Esophagus squamous epithelium (tissue), 5 donors: ENCODE results near the gene ERMN. TPM values are rescaled to one million over a fixed set of nuclear protein-coding genes. Genes with fewer than 3 reads are reported as not detected.

Experiments
- DNase-seq: peaks from one replicate; lab custom pipeline; 2025; lab: John Stamatoyannopoulos, UW
- H3K27ac ChIP-seq, 4 donors: fragments of 200-600 bp; sonication (generic); one replicate each; pipeline ENCODE4 v1.5.1; 2016 to 2019; ENCODE audit warnings: mild to moderate bottlenecking in 1 of 4
- H3K27me3 ChIP-seq, 4 donors: fragments of 200-600 bp; sonication (generic); 1 replicate in 3 of 4; 2 replicates in 1 of 4; pipeline versions ENCODE4 v1.5.1 to v1.6.0; 2017 to 2021; ENCODE audit warnings: antibody characterized with exemption in 1 of 4
- H3K36me3 ChIP-seq, 3 donors: fragments of 200-600 bp; sonication (generic); one replicate each; pipeline ENCODE4 v1.5.1; 2016 to 2019
- H3K4me1 ChIP-seq, 3 donors: fragments of 200-600 bp; sonication (generic); one replicate each; pipeline ENCODE4 v1.5.1; 2017 to 2019
- H3K4me3 ChIP-seq, 4 donors: fragments of 200-600 bp; sonication (generic); 1 replicate in 3 of 4; 2 replicates in 1 of 4; pipeline ENCODE4 v1.5.1; 2016 to 2019; ENCODE audit warnings: mild to moderate bottlenecking in 2 of 4, moderate library complexity in 1 of 4
- H3K9me3 ChIP-seq, 3 donors: fragments of 200-600 bp; sonication (generic); one replicate each; pipeline ENCODE4 v1.5.1; 2016 to 2019
- POLR2A ChIP-seq, 4 donors: fragments of 450-650 bp; IDR thresholded peaks; one replicate each; pipeline ENCODE4 v1.6.1; 2017; ENCODE audit warnings: antibody characterized with exemption in 4 of 4, mild to moderate bottlenecking in 4 of 4, moderate library complexity in 3 of 4
- WGBS, 2 donors: methylation state at CpG; one replicate each; pipeline ENCODE4 v1.1.5; 2018; 5-methylcytosine and 5-hydroxymethylcytosine counted together
- intact Hi-C: fragments of 100-400 bp; cut with DNase I; formaldehyde crosslinking; loops from one replicate; pipeline ENCODE4 v1.15.0; 2022
- total RNA-seq, 4 donors: library from RNA; depleted of rRNA; stranded (reverse); fragments of >200 nt; gene quantifications; one replicate each; pipeline ENCODE4 v1.1.0, GENCODE V29; 2016
- TF ChIP-seq, protein P1 (sequence below), 6 experiments: fragments of 450-650 bp in 4 of 6; fragments of 200-600 bp in 2 of 6; sonication (generic) in 2 of 6; IDR thresholded peaks; one replicate each; pipeline ENCODE4 v1.5.1; 2016 to 2019; ENCODE audit warnings: antibody characterized with exemption in 6 of 6, mild to moderate bottlenecking in 4 of 6, moderate library complexity in 4 of 6
- donor health status: DM: yes; HTN: yes; CAD: no.

The ERMN gene
- total RNA-seq, 4 donors from 2014 or later, result 0.04 to 1.1 (median 0.19) TPM; not detected in 1

DNA sequence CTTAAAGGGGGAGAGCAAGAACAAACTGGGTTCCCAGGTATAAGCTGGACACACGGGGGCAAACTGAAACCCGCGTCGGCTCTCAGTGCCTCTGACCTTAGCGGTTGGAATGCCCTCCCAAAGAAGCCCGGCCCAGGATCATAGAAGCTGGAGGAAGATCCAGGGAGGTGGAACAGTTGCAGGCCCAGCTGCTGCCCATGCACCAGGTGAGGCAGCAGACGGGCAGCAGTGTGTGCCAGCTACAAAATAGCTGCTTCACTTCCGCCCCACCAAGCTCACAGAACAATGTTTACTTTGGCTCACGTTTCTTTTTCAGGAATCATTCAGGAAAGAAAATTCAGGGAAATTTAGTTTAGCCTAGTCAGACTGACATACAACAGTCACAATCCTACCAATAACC is 3.9 kb upstream of the ERMN start:
- Histone ChIP-seq H3K4me3 (no peak overlapping the region), H3K9me3 (no peaks in the 10 kb centered on the region), H3K36me3 (no peaks in the 10 kb centered on the region), H3K4me1 (no peaks in the 10 kb centered on the region), H3K27me3 (no peaks in the 10 kb centered on the region), H3K27ac (no peak overlapping the region)
- intact Hi-C loops, result no loop called here
- no peak for TF ChIP-seq POLR2A (IDR thresholded peaks at IDR 0.05)
- TF ChIP-seq, protein P1, sequence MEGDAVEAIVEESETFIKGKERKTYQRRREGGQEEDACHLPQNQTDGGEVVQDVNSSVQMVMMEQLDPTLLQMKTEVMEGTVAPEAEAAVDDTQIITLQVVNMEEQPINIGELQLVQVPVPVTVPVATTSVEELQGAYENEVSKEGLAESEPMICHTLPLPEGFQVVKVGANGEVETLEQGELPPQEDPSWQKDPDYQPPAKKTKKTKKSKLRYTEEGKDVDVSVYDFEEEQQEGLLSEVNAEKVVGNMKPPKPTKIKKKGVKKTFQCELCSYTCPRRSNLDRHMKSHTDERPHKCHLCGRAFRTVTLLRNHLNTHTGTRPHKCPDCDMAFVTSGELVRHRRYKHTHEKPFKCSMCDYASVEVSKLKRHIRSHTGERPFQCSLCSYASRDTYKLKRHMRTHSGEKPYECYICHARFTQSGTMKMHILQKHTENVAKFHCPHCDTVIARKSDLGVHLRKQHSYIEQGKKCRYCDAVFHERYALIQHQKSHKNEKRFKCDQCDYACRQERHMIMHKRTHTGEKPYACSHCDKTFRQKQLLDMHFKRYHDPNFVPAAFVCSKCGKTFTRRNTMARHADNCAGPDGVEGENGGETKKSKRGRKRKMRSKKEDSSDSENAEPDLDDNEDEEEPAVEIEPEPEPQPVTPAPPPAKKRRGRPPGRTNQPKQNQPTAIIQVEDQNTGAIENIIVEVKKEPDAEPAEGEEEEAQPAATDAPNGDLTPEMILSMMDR (IDR thresholded peaks at IDR 0.05), result no peak
- 42 to 73% methylated on average over 3 to 9 of the region's 9 CpGs for WGBS, 2 donors
- DNase-seq, result no peak

DNA sequence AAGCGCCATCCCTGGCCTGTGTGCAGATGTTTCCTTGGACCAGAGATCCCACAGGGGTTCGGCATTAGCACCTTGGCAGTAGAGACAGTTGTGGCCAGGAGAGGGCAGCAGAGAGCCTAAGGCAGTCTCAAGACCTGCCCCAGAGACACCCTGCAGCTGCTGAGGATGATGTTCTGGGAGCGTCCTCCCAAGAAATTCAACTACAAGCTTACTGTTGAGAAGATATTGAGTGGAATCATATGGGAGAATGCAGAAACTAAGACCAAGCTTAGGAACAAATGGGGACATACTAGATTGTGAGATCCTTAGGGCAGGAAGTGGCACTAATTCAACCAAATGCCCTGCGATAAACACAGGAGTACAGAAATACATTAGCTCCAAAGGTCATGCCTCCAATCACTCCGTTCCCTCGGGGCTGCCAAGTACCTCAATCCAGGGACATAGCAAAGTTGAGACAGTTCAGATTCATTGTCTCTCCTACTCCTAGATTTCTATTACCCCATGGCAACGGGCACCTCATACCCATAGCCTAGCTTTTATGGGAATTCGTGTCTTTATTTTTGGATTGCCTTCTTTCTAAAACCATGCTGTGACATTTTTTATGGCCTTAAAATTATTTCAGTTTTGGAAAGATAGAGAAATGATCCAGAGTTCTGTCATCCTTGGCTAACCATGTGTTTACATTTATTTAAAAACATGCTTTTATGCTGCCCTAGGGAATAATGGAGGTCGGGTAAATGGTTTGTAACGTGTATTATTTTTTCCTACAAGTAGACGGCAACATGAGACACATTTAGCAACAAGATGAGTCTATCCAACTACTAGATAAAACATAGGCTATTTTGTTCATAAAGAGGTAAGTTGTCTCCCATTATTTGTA is 2.2 kb upstream of the ERMN start:
- Histone ChIP-seq H3K27ac (no peak overlapping the region), H3K9me3 (no peaks in the 10 kb centered on the region), H3K27me3 (no peaks in the 10 kb centered on the region), H3K36me3 (no peaks in the 10 kb centered on the region), H3K4me1 (no peaks in the 10 kb centered on the region), H3K4me3 (no peak overlapping the region)
- intact Hi-C loops, result no loop called here
- peak; percentile 2 for DNase-seq
- TF ChIP-seq, protein P1 (IDR thresholded peaks at IDR 0.05), result peak; percentile 61 to 85 (median 80)
- no peak for TF ChIP-seq POLR2A (IDR thresholded peaks at IDR 0.05)
- WGBS, 2 donors, result 43 to 45% methylated on average over 11 of the region's 11 CpGs

DNA sequence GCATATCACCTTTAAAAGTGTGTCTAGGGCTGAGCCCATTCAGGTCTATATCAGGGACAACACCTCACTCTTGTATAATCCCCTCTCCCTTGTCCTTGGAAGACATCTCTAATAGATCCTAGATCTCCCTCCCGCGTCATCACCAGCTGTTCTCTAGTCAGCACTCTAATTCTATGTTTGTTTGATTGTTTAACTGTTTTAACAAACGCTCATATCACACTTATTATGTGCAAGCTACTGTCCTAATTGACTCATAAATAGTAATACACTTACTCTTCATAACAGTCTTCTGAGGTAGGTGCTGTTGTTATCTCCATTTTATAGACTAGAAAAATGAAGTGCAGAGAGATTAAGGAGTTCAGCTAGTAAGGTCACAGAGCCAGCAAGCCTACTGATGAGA is 1.6 kb upstream of the ERMN start:
- no peaks in the 10 kb centered on the region for H3K27me3 ChIP-seq
- no peaks in the 10 kb centered on the region for H3K4me1 ChIP-seq
- no peak overlapping the region for H3K4me3 ChIP-seq
- 68 to 81% methylated on average over 3 of the region's 3 CpGs for WGBS, 2 donors
- H3K36me3 ChIP-seq, result no peaks in the 10 kb centered on the region
- H3K9me3 ChIP-seq, result no peaks in the 10 kb centered on the region
- TF ChIP-seq, protein P1 (IDR thresholded peaks at IDR 0.05), result no peak
- TF ChIP-seq POLR2A (IDR thresholded peaks at IDR 0.05), result no peak
- no peak overlapping the region for H3K27ac ChIP-seq
- intact Hi-C loops, result no loop called here
- DNase-seq, result no peak

DNA sequence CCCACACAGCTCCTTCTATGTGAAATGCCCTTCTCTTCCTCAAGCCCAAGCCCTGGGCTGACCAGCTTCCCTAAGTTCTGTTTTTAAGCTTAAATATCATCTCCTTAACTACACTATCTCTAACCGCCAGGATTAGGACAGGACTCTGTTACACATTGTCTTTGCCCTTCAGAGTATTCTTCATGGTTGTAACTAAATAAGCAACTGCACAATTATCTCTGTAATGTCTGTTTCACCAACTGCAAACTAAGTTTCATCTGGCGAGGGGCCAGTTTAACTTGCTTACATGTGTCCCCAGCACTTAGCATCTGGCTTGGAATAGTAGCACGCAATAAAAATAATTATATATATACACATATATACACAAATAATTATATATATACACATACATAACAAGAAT is 1.1 kb upstream of the ERMN start:
- Histone ChIP-seq H3K27ac (no peak overlapping the region), H3K36me3 (no peaks in the 10 kb centered on the region), H3K27me3 (no peaks in the 10 kb centered on the region), H3K9me3 (no peaks in the 10 kb centered on the region), H3K4me1 (no peaks in the 10 kb centered on the region), H3K4me3 (no peak overlapping the region)
- TF ChIP-seq POLR2A (IDR thresholded peaks at IDR 0.05), result no peak
- TF ChIP-seq, protein P1 (IDR thresholded peaks at IDR 0.05), result no peak
- WGBS, 2 donors, result 83 to 90% methylated on average over 3 of the region's 3 CpGs
- no peak for DNase-seq
- intact Hi-C loops, result no loop called here

DNA sequence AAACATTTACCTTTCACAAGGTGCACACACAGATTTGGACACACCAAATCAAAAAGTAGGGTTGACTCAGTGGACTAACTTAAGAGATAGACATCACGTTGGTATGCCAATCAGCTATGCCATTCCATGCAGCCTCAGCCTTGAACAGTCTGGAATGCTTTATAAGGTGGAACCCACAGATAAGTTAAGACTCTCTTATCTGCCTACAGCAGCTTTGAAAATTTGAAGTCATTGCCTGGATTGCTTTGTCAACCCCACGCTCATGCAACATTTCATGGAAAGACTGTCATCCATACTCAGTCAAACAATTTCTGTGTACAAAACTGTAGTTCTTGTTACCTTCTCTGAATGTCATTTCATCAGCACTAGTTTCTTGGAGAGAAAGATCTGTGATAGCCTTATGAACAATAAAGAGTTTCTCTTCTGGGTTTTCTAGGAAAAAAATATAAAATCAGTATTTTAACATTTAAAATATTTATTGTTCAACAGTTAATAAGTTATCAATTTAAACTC is 1.2 kb downstream of the ERMN start:
- no peaks in the 10 kb centered on the region for H3K27me3 ChIP-seq
- no peaks in the 10 kb centered on the region for H3K9me3 ChIP-seq
- H3K4me3 ChIP-seq, result no peak overlapping the region
- WGBS, 2 donors, result 85 to 87% methylated on average over 2 of the region's 2 CpGs
- H3K36me3 ChIP-seq, result no peaks in the 10 kb centered on the region
- DNase-seq, result no peak
- H3K27ac ChIP-seq, result no peak overlapping the region
- intact Hi-C loops, result no loop called here
- TF ChIP-seq, protein P1 (IDR thresholded peaks at IDR 0.05), result no peak
- TF ChIP-seq POLR2A (IDR thresholded peaks at IDR 0.05), result no peak
- no peaks in the 10 kb centered on the region for H3K4me1 ChIP-seq
